HG03108 (cell line): ENCODE measurements around the gene ZFR.
"Not testable (repeated sequence)": the region's sequence is repeated elsewhere in the genome, so short reads cannot be mapped to it uniquely, and the experiment has no call there.

Source experiments
- ATAC-seq: cut with Tn5 transposase; IDR thresholded peaks from one replicate; pipeline ENCODE4 v1.9.1; 2021; ENCODE audit warnings: moderate library complexity; ENCODE audit not compliant: unreplicated experiment

Gene ZFR

DNA sequence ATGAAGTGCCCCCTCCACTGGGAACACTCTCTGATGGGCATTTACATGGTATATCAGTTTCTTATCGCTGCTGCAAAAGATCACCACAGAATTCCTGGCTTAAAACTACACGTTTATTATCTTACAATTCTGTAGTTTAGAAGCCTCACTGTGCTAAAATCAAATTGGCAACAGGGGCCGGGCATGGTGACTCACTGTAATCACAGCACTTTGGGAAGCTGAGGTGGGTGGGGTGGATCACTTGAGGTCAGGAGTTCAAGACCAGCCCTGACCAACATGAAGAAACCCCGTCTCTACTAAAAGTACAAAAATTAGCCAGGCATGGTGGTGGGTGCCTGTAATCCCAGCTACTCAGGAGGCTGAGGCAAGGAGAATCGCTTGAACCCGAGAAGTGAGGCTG is 7.8 kb upstream of the ZFR start:
- ATAC-seq = not testable (repeated sequence)

DNA sequence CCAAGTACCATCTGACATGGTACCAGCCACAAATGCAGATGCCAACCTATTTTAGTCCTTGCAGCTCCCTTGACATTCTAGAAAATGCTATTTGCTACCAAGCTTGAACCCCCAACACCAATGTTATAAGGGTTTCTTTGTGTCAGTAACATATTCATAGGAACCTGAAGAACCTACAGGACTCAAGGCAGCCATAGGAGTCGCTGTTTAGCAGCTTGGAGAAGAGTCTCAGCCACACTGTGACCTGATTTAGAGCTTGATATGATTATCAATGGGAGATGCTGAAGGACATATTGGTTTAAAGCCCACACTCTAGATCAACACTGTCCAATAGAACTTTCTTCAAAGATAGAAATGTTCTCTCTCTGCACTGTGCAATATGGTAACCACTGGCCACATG is 6.4 kb upstream of the ZFR start:
- ATAC-seq = no peak

DNA sequence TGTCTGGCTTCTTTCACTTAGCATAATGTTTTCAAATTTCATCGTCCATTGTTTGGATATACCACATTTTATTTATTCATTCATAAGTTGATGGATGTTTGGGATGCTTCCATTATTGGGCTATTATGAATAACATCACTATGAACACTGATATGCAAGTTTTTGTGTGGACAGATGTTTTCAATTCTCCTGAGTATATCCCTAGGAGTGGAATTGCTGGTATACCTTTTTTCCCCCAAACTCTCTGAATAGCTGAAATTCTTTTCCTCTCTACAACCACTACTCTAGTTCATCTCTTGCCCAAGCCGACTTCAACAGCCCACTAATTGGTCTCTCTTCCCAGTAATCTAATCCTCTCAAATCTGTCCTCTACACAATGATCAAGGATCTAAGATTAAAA is 4.7 kb upstream of the ZFR start:
- no peak for ATAC-seq

DNA sequence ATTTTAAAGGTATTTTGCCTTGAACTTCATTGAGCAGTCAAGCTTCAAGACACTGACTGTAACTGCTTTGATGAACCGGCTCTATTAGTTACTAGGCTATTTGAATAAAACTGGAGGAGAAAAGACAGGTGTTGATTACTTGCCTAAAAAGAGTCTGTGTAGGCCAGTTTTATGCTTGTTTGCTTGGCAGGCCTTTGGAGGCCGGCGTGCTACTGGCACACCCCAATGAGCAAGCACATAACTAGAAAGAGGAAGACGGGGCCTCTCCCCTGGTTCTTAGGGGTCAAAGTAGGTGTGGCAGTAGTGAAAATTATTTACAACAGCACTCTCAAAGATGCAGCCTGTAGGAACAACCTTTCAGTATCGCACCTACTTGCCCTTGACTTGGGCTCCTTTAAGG is 2.1 kb upstream of the ZFR start:
- ATAC-seq = no peak

DNA sequence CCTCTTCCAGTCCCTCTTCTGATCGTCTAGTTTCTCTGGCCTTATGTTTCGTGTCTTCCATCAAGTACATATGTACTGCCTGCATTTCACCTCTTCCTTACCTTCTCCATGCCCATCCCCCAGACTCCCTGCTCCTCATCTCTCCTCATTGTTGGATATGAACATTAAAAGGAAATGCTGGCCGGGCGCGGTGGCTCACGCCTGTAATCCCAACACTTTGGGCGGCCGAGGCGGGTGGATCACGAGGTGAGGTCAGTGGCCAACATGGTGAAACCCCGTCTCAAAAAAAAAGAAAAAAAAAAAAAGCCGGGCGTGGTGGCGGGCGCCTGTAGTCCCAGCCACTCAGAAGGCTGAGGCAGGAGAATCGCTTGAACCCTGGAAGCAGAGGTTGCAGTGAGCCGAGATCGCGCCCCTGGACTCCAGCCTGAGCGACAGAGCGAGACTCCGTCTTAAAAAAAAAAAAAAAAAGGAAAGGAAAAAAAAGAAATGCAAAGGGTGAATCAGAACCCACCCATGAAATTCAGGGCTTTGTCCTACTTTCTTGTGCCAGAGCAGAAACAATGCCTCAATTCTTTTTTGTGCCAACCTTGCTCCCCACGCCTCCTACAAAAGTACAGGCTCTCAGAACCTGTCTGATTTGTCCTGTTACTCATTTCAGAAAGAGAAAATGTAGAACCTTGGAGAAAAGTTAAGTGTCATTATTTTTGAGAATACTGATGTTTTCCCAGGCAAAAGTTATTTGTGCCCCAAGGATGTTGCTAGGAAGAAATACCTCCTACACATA is 1.5 kb upstream of the ZFR start:
- no peak for ATAC-seq

DNA sequence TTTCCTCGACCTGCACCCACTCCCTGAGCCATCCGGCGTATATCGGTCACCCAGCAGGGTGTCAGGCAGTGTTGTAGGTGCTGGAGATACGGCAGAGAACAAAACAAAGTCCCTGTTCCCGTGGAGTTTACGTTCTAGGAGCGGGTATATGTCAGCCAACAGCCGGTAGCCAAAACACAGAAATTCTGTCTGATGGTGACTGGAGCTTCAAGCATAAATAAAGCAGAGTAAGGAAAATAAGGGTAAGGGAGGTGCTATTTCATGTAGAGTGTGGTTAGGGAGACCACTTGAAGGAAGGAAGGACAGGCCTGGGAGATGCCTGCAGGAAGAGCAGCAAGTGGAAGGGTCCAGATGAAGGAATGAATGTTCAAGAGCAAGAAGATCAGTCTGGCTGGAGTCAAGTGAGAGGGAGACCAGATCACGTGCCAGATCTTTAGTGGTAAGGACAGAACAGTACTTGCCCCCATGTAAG is 783 bp upstream of the ZFR start:
- no peak for ATAC-seq

DNA sequence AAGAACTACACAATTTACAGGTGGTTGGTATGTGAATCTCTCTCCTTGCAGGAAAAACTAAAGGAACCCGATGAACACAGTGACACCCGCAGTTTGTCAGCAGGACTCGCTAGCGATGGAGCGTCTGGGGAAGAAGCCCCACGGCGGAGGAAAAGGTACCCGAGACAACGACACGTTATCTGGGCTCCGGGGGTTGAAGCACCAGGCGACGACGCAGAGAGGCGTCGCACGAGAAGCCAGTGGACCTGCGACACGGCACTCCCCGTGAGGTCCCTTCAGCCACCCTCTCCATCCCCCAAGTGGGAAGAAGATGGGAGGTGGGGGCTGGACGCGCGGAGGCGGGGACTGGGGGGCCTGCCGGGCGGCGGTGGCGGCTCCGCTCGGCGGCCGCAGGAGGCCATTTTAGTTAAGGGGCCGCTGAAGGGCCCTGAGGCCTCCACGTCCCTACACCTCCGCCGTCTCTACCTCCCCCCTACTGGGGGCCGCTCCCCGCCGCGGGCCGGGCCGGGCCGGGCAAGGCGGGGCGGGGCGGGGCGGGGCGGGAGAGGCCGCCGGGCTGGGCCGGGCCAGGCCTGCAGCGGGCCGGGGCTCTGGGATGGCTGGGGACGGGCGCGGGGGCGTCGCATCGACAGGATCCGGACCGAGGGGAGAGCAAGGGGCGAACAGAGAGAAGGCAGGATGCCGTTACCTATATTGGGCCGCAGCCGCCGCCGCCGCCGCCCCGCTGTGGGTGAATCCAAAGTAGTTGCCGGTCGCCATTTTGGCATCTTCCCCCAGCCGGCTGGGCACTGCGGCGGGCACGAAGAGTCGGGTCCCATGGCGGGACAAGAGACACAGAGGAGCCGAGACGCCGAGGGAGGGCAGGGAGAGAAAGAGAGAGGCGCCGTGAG is 754 bp downstream of the ZFR start:
- ATAC-seq = peak; percentile 19

GRCh38 chr5:32443145-32443540 is 1.4 kb downstream of the ZFR start:
- peak; percentile 43 for ATAC-seq

DNA sequence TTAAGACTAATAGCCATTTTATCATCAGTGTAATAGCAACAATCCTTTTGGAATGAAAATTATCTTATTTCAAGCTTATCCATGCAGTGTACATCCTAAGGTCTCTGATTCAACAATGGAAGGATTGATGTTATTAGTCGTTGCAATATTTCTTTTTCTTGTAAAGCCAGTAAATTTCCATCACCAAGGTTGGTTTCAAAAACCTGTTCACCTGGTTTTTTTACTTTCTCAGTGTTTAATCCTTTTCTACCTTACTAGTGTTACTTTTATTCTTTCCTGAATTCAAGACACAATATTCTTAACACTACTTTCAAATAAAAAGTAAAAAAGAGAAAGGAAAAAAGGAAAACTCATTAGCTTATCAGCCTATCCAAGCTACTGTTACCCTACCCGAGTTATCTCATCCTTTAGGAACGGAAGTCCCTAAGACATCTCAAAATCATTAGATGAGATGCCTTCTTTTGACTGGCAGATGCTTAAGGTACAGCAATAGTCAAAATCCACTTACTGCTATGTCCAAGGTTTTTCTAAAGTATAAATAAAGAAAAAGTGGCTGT is 5.4 kb downstream of the ZFR start:
- no peak for ATAC-seq

DNA sequence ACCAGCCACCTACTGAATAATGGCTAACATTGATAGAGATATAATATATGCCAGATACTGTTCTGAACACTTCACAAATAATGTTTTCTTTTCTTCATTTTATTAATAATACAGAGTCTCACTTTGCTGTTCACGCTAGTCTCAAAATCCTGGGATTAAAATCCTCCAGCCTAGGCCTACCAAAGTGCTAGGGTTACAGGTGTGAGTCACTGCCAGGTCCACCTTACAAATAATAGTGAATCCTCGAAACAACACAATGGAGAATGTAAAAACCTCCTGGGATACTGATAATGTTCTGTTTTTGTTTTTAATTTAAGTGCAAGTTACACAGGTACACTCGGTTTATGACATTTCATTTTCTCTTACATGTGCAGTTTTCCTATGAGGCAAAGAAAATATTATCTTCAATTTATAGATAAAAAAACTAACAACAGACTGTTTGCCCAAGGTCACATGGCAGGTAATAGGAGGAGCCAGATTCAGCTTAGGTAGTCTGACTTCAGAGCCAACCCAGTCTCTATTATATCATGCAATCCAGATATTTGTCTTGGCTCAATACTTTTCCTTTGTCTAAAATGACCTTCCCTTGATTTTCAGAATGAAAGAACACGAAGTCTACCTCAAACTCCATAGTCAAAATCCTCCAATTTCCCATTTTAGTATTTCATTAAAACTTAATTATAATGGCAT is 7.8 kb downstream of the ZFR start:
- ATAC-seq = no peak

GRCh38 chr5:32435383-32435782 is 9.2 kb downstream of the ZFR start:
- no peak for ATAC-seq

GRCh38 chr5:32434221-32434620 is 10.3 kb downstream of the ZFR start:
- ATAC-seq = no peak

- ATAC-seq = no peak
Observed at GRCh38 chr5:32432633-32433032, 11.9 kb downstream of the ZFR start.

DNA sequence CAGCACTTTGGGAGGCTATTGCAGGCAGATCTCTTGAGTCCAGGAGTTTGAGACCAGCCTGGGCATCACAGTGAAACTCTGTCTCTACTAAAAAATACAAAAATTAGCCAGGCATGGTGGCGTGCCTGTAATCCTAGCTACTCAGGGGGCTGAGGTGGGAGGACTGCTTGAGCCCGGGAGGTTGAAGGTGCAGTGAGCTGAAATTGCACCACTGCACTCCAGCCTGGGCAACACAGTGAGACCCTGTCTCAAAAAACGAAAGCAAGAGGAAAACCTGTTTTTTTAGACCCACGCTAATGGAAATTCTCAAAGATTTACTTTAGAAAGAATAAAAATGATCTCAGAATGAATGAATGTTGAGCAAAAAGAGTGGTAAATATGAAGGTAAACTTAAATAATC is 13.7 kb downstream of the ZFR start:
- ATAC-seq = not testable (repeated sequence)

DNA sequence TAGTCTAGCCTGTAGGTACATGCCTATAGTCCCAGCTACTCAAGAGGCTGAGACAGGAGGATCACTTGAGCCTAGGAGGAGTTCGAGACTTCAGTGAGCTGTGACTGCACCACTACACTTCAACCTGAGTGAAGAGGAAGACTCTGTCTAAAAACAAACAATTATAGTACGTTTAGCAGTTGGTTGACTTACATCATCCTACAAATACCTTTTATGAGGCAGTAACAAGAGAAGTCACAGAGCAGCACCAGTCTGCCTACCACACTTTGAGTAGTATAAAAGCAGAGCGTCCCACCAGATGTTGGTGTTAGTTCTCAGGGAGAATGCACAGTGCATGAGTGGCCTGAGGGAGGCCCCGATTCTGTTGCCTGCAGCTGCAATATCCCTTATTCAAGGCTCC is 16.1 kb downstream of the ZFR start:
- no peak for ATAC-seq

DNA sequence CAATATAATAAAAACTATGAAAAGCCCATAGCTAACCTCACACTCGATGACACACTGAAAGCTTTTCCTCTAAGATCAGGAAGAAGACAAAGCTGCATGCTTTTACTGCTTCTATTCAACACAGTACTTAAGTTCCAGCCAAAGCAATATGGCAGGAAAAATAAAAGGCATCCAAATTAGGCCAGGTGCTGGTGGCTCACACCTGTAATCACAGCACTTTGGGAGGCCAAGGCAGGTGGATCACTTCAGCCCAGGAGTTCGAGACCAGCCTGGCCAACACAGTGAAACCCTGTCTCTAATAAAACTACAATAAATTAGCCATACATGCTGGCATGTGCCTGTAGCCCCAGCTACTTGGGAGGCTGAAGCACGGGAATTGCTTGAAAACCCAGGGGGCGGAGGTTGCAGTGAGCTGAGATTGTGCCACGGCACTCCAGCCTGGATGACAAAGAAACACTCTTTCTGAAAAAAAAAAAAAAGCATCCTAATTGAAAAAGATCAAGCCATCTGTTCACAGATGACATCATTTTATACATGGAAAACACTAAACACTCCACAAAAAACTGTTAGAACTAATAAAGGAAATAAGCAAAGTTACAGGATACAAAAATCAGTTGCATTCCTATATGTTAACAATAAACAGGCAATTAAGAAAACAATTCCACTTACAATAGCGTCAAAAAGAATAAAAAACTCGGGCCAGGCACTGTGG is 17.9 kb downstream of the ZFR start:
- no peak for ATAC-seq

- ATAC-seq = no peak
Observed at GRCh38 chr5:32422697-32423096, 21.8 kb downstream of the ZFR start.

DNA sequence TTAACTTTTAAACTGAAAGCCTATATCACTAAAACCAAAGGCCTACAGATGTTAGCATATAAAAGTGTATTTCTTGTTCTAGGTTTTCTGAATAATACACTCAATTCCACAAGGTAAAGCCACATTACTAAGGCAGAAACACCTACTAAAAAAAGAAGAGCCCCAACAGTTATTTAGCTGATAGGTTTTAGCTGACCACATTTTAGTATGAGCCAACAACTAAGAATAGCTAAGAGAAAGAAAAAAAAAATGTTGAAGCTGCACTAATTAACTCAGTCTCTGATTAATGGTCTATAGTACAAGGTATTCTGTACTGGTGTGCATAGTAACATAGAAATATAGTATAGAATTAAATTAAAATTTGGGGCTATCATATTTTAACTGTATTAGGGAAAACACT is 23.5 kb downstream of the ZFR start:
- ATAC-seq = no peak

DNA sequence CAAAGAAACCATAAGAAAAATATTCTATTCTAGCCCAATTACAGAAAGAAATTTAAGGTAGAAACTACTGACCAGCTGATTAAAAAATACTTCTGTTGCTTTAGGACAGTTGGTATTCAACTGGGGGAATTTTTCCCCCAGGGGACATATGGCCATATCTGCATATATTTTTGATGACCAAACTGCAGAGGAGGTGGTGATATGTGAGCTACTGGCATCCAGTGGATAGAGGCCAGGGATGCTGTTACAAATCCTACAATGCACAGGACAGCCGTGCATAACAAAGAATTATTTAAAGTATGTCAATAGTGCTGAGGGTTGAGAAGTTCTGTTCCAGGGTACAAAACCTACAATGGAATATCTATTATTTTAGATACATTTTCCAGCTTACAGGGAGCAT is 24.0 kb downstream of the ZFR start:
- no peak for ATAC-seq

DNA sequence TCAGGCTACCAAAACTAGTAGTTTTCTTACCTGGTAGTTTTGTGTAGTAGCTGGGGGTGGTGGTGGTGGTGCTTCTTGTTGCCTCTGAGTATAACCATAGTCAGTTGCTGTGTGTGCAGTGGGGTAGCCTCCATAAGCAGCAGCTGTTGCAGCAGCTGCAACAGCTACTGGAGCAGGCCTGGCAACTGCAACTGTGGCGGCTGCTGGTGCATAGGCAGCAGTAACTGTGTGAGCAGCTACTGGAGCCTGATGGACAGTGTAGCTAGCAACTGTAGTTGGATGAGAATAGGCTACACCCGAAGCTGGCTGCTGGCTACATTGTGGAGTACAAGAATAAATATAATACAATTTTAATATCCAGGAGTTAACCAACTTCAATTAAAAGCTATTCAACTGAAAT is 24.7 kb downstream of the ZFR start:
- no peak for ATAC-seq
